ENCODE results near the gene IL1RAPL2.

- TF ChIP-seq ZBTB1 (tag by site-specific recombination; IDR thresholded peaks at IDR 0.05) (no peak), CTCF (tag by site-specific recombination; IDR thresholded peaks at IDR 0.05) (no peak), REST (tag by site-specific recombination; IDR thresholded peaks at IDR 0.05) (no peak)
Measured at GRCh38 chrX:105317117-105317516, 751.1 kb downstream of the IL1RAPL2 start.

Data from HEK293 (cell line).